ENCODE data around the gene SMARCE1. TPM values are rescaled to one million over a fixed set of nuclear protein-coding genes. Genes with fewer than 3 reads are reported as not detected.

SMARCE1 gene
- total RNA-seq, 1 donor = 108 TPM

DNA sequence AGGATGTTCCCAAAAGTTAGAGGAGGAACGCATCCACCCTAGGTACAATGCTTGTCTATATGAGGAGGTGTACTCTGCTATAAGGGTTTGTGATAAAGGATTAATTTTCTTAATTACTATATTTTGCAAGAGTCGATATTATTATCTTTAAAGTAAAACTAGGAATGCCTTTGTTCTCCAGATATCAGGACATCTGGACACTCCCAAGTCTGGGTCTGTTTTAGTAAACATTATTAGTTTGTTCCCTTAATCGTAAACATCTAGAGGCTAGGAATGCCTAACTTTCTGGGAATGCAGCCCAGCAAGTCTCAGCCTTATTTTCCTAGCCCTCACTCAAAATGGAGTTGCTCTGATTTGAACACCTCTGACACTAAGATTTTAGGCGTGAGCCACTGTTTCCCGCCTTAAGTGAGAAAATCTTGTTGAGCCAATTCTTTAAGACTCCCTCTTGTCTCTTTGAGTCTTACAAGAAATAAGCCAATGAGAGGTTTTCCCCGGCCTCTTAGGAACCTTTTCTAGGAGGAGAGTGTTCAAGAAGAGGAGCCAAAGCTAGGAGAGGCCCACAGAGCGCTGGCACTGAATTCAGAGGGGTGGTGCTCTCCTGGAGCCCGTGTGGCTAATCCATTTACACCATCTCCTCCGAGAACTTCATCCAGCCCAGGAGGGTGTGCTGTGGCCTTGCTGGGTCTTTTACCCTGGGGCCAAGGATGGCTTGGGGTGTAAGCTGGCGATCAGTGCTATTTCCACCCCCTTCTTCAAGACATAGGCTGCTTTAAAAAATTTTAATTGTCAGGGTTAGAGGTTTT is 40.9 kb downstream of the SMARCE1 start:
- TF ChIP-seq, protein P1, sequence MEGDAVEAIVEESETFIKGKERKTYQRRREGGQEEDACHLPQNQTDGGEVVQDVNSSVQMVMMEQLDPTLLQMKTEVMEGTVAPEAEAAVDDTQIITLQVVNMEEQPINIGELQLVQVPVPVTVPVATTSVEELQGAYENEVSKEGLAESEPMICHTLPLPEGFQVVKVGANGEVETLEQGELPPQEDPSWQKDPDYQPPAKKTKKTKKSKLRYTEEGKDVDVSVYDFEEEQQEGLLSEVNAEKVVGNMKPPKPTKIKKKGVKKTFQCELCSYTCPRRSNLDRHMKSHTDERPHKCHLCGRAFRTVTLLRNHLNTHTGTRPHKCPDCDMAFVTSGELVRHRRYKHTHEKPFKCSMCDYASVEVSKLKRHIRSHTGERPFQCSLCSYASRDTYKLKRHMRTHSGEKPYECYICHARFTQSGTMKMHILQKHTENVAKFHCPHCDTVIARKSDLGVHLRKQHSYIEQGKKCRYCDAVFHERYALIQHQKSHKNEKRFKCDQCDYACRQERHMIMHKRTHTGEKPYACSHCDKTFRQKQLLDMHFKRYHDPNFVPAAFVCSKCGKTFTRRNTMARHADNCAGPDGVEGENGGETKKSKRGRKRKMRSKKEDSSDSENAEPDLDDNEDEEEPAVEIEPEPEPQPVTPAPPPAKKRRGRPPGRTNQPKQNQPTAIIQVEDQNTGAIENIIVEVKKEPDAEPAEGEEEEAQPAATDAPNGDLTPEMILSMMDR (IDR thresholded peaks at IDR 0.05; ENCODE audit: insufficient read depth, low read depth, low read length) = no peak
- H3K4me3 ChIP-seq (ENCODE audit: low read depth, low read length) = no peak overlapping the region
- peak; percentile 31 for DNase-seq (ENCODE audit: low read depth)

DNA sequence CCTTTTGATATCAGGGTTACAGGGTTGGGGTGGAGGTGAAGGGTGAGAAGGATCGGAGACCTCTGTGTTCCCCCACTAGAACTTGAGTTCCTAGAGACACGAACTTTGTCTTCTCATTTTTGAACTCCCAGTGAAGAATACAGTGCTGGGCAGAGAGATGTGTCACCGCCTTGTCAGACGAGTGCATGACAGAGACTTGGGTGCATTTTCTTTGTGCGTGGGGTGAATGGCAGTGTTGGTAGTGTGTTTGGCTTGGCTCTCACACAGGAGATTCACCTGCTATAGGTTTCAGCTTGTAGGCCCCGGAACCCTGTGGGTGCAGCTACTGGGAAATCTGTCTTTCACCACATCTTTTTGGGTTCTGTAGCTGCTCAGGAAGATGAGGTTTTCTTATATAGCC is 42.3 kb downstream of the SMARCE1 start:
- no peak overlapping the region for H3K4me3 ChIP-seq (ENCODE audit: low read depth, low read length)
- no peak for DNase-seq (ENCODE audit: low read depth)
- TF ChIP-seq, protein P1 (IDR thresholded peaks at IDR 0.05; ENCODE audit: insufficient read depth, low read depth, low read length) = no peak

DNA sequence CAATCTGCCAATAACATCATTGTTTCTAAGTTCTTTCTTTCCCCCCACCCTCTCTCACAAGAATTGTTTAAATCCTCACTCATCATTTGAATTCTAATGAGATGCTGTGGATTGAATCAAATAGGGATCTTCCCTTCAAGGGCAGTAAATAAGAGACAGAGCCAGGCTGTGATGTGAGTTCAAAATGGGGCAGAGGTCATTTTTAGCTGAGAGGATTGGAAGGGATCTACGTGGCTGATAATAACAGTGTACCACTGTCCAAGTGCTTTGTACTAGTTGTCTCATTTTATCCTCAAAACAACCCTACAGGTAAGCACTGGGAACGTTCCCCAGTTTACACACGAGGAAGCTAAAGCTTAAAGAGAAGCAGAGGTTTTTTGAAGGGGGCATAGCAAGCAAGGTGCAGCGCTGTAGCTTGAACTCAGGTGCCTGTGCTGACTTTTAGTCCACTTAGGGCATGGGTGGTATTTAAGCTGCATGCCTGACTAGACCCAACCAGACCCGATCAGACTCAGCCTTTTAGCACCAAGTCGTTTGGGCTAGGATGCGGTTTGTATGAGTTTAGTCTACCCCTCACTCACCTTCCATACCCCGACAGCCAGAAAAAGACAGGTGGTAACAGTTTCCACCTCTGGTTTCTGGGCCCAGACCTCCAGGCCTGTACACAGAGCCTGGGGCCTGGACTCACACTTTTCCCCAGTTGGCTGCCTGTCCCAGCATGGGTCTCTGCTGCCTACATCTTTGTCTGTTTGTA is 43.1 kb downstream of the SMARCE1 start:
- DNase-seq (ENCODE audit: low read depth) = no peak
- TF ChIP-seq, protein P1 (IDR thresholded peaks at IDR 0.05; ENCODE audit: insufficient read depth, low read depth, low read length) = no peak
- no peak overlapping the region for H3K4me3 ChIP-seq (ENCODE audit: low read depth, low read length)

DNA sequence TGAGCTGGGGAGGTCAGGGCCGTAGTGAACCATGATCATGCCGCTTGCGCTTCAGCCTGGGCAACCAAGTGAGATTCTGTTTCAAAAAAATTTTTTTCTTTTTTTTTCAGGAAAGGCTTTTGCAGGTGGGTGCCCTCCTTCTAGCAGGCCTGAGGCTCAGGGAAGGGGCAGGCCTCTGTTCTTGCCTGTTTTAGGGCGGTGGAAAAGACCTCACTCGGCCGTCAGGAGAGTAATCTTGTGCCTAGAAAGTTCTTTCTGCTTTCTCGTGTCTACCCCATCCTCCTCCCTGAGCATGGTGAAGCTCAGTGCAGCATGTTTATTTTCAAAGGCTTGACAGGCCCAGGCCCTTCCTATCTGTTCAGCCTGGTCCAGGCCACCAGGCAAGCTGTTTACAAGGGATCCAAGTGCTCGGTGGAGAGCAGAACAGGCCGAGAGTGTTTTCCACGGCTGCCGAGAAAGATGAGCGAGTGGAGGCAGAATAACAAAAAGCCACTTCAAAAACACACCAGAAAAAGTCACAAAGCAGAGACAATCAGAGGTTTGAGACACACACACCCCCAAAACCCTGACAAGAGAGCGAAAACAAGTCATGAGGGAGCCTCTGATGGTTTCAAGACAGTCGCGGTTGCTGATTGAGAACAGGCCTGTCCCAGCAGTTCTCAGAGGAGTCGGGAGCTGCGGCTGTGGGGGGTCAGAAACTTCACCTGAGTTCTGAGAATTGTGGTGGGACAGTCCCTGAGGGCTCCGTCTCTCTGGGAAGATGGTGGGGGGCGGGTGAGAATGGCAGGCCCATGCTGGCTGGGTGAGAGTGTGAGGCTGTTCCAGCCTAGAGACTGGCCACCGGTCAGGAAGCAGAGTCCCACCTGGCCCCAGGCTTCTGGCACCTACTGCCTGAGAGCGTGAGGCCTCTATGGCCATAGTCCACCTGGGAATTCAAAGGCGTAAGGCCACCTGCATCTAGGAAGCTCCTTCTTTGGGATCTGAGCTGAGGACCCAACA is 44.9 kb downstream of the SMARCE1 start:
- no peak overlapping the region for H3K4me3 ChIP-seq (ENCODE audit: low read depth, low read length)
- TF ChIP-seq, protein P1 (IDR thresholded peaks at IDR 0.05; ENCODE audit: insufficient read depth, low read depth, low read length) = no peak
- DNase-seq (ENCODE audit: low read depth) = peak; percentile 40

DNA sequence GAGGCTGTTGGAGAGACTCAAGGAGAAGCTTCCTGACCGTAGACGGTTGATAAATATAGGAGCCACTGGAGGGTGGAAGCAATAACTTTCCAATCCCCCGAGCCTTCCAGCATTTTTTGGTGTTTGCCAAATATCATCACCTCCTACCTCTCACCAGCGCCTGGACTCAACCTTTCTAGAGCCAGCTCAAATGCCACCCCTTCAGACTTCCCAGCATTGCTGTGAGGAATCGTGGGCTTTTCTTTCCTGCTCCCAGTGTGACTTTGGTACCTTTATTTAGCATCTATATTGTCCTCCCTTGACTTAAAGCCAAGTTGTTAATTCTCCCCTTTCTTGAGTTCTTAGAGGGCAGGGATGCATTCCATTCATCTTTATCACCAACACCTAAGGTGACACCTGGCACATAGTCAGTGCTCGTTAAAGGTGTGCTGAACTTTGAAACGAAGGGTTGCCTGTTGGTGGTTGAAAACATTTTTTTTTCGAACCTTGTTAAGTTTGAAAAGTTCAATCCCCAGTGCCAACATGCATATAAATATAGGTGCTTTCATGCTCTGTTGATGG is 47.1 kb downstream of the SMARCE1 start:
- DNase-seq (ENCODE audit: low read depth) = no peak
- no peak overlapping the region for H3K4me3 ChIP-seq (ENCODE audit: low read depth, low read length)
- TF ChIP-seq, protein P1 (IDR thresholded peaks at IDR 0.05; ENCODE audit: insufficient read depth, low read depth, low read length) = no peak

DNA sequence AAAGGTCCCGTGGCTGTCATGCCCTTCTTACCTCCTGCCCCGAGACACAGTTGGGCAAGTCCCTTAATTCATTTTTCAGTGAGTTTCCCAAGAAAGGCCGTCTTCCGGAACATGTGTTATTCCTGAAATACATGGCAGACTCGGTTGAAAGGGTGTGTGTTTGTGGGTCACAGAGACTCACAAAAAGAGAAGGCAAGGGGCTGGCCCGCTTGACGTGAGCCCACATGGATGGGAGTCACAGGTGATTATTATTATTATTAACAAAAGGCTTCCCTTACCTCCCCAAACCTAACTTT is 48.2 kb downstream of the SMARCE1 start:
- H3K4me3 ChIP-seq (ENCODE audit: low read depth, low read length) = no peak overlapping the region
- TF ChIP-seq, protein P1 (IDR thresholded peaks at IDR 0.05; ENCODE audit: insufficient read depth, low read depth, low read length) = no peak
- DNase-seq (ENCODE audit: low read depth) = no peak
